Measurements from ENCODE around the gene DDX56. TPM values are rescaled to one million over a fixed set of nuclear protein-coding genes. Genes with fewer than 3 reads are reported as not detected.

The DDX56 gene
- total RNA-seq, 1 experiment from 2014 or later = 120 TPM

GRCh38 chr7:44618045-44618444 lies 44.3 kb upstream of the DDX56 start:
- no peak overlapping the region for H3K18ac ChIP-seq (ENCODE audit: insufficient read length, low read depth, low read length)
- WGBS (ENCODE audit: extremely low coverage, insufficient read length, low lambda C conversion rate) = no CpG with 5 or more reads among the region's 1 CpG
- H3K4me2 ChIP-seq (ENCODE audit: insufficient read depth, insufficient read length, low read length) = no peak overlapping the region
- no peak overlapping the region for H3K4me3 Mint-ChIP-seq
- no peak overlapping the region for H2BK5ac ChIP-seq (ENCODE audit: insufficient read length, low read length)
- no peak for DNase-seq
- H2AFZ ChIP-seq (ENCODE audit: low read length) = no peak overlapping the region
- peaks cover 11 to 13% of the 10 kb centered on the region in 2 experiments for H3K4me1 Mint-ChIP-seq
- H2BK20ac ChIP-seq (ENCODE audit: low read depth, low read length, poor library complexity, severe bottlenecking) = no peak overlapping the region
- no peak overlapping the region for H3K23ac ChIP-seq (ENCODE audit: insufficient read length, low read depth, low read length)
- H3K79me1 ChIP-seq (ENCODE audit: insufficient read depth, low read depth, low read length, poor library complexity, severe bottlenecking) = no peaks in the 10 kb centered on the region
- H3K4me1 ChIP-seq (ENCODE audit: insufficient read depth, low read length) = peaks cover 2% of the 10 kb centered on the region
- H3K36me3 Mint-ChIP-seq (ENCODE audit: insufficient read depth in 1 of 3, low read depth in 3 of 3) = no peaks in the 10 kb centered on the region; a peak in 1 of 7 replicates
- no peak overlapping the region for H3K9ac ChIP-seq (ENCODE audit: extremely low read depth, insufficient read length, low read length)
- no peaks in the 10 kb centered on the region for H3K9me3 ChIP-seq (ENCODE audit: control insufficient read depth, low read depth, low read length)
- no peaks in the 10 kb centered on the region for H3K9me3 Mint-ChIP-seq
- no peaks in the 10 kb centered on the region for H3K23me2 ChIP-seq (ENCODE audit: insufficient read length, low read depth, low read length, poor library complexity, severe bottlenecking)
- no peak overlapping the region for H2BK12ac ChIP-seq (ENCODE audit: insufficient read length, low read depth, low read length)
- no peak overlapping the region for H4K91ac ChIP-seq (ENCODE audit: insufficient read length, low read depth, low read length)
- no peak overlapping the region for H4K5ac ChIP-seq (ENCODE audit: insufficient read length, low read depth, low read length)
- H2BK15ac ChIP-seq (ENCODE audit: low read depth, low read length) = no peak overlapping the region
- H3T11ph ChIP-seq (ENCODE audit: low read length) = no peak overlapping the region
- H3K27ac Mint-ChIP-seq = no peak overlapping the region
- H4K8ac ChIP-seq (replicated peaks; ENCODE audit: insufficient read length, low read depth, low read length) = no peak overlapping the region
- H3K56ac ChIP-seq (ENCODE audit: insufficient read length, low read depth, low read length) = no peak overlapping the region
- no peaks in the 10 kb centered on the region for H3K27me3 Mint-ChIP-seq (ENCODE audit: low read depth)
- H3K27me3 ChIP-seq (ENCODE audit: insufficient read depth, low read length) = no peaks in the 10 kb centered on the region
- H3K79me2 ChIP-seq (ENCODE audit: insufficient read depth, low read length) = peaks cover 28% of the 10 kb centered on the region; the same call in 1 of the 2 replicates
- H3K27ac ChIP-seq (ENCODE audit: insufficient read length, low read depth, low read length) = no peak overlapping the region
- H4K20me1 ChIP-seq (ENCODE audit: control insufficient read depth, insufficient read depth, insufficient read length) = no peaks in the 10 kb centered on the region
- H3K14ac ChIP-seq (ENCODE audit: insufficient read depth, low read length) = no peak overlapping the region
- TF ChIP-seq, protein P1, sequence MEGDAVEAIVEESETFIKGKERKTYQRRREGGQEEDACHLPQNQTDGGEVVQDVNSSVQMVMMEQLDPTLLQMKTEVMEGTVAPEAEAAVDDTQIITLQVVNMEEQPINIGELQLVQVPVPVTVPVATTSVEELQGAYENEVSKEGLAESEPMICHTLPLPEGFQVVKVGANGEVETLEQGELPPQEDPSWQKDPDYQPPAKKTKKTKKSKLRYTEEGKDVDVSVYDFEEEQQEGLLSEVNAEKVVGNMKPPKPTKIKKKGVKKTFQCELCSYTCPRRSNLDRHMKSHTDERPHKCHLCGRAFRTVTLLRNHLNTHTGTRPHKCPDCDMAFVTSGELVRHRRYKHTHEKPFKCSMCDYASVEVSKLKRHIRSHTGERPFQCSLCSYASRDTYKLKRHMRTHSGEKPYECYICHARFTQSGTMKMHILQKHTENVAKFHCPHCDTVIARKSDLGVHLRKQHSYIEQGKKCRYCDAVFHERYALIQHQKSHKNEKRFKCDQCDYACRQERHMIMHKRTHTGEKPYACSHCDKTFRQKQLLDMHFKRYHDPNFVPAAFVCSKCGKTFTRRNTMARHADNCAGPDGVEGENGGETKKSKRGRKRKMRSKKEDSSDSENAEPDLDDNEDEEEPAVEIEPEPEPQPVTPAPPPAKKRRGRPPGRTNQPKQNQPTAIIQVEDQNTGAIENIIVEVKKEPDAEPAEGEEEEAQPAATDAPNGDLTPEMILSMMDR (conservative IDR thresholded peaks at IDR 0.05) = no peak
- no peak overlapping the region for H2BK120ac ChIP-seq (ENCODE audit: low read depth, low read length, poor library complexity, severe bottlenecking)
- no peak overlapping the region for H3K4ac ChIP-seq (ENCODE audit: low read depth, low read length)
- H2AK5ac ChIP-seq (ENCODE audit: insufficient read length, low read length) = no peak overlapping the region
